Duodenal mucosa (tissue), 2 donors: ENCODE results near the gene MT1G.
"Not testable (repeated sequence)": the region's sequence is repeated elsewhere in the genome, so short reads cannot be mapped to it uniquely, and the experiment has no call there.

Source experiments
- H3K27ac ChIP-seq: one replicate; pipeline ENCODE4 v1.7.0; 2013; ENCODE audit warnings: low read depth, low read length
- H3K27me3 ChIP-seq, 2 donors: one replicate each; pipeline ENCODE4 v1.7.0; 2013; ENCODE audit warnings: low read length in 2 of 2, control low read depth in 1 of 2; ENCODE audit not compliant: insufficient read depth in 2 of 2, control insufficient read depth in 1 of 2
- H3K36me3 ChIP-seq, 2 donors: one replicate each; pipeline ENCODE4 v1.7.0; 2013; ENCODE audit warnings: low read length in 2 of 2, control low read depth in 1 of 2; ENCODE audit not compliant: insufficient read depth in 2 of 2, control insufficient read depth in 1 of 2
- H3K4me1 ChIP-seq, 2 donors: one replicate each; pipeline ENCODE4 v1.7.0; 2013; ENCODE audit warnings: low read length in 2 of 2, control low read depth in 1 of 2; ENCODE audit not compliant: insufficient read depth in 2 of 2, control insufficient read depth in 1 of 2
- H3K4me3 ChIP-seq, 2 donors: one replicate each; pipeline ENCODE4 v1.7.0; 2013; ENCODE audit warnings: low read length in 2 of 2, low read depth in 1 of 2
- H3K9ac ChIP-seq, 2 donors: one replicate each; pipeline ENCODE4 v1.7.0; 2013; ENCODE audit warnings: low read length in 2 of 2, low read depth in 1 of 2
- H3K9me3 ChIP-seq, 2 donors: one replicate each; pipeline ENCODE4 v1.7.0; 2013; ENCODE audit warnings: low read length in 2 of 2, control low read depth in 1 of 2; ENCODE audit not compliant: control insufficient read depth in 1 of 2

The MT1G gene

DNA sequence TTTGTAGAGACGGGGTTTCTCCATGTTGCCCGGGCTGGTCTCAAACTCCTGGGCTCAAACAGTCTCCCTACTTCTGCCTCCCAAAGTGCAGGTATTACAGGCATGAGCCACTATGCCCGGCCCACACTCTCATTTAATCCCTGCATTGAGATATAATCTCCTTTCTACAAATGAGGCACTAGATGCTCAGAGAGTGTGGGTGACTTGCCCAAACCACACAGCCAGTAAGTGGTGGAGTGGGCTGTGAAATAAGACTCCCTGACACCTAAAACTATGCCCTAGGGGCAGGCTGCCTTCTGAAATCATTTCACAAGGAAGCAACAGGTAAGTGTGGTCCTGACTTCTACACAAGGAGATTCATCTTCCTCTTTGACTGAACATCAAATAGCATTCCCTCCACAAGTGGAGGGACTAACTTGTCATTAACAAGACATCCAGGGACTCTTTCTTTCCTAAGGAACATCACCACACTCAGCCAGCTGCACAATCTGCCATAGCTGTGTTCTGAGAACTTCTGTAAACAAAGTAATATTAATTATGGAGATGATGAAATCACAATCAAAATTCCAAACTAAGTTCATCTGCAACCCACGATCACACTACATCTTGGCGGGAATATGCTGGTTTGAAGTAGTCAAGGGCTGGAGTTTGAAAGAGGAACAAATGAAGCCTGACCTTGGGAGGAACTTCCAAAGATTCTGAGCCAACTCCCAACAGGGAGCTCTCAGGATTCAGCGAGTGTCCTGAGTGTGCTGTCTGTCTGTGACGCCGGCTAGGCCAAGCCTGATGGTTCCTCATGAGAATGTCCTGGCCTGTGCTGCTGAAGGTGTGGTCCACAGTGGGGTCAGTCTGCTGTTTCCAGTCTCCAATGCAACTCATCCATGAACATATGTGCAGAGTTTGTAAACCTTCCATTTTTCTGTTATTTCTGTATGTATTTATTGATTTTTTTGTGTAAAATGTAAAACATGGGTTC lies 2.3 kb downstream of the MT1G start:
- Histone ChIP-seq H3K4me3 (peak overlapping the region in 1 of 2 donors; percentile 92), H3K4me1 (peaks cover 13 to 21% of the 10 kb centered on the region in 2 donors), H3K27me3 (peaks cover 0 to 19% of the 10 kb centered on the region in 2 donors)
- H3K9me3 ChIP-seq, H3K36me3 ChIP-seq, H3K27ac ChIP-seq, H3K9ac ChIP-seq: not testable (repeated sequence)

DNA sequence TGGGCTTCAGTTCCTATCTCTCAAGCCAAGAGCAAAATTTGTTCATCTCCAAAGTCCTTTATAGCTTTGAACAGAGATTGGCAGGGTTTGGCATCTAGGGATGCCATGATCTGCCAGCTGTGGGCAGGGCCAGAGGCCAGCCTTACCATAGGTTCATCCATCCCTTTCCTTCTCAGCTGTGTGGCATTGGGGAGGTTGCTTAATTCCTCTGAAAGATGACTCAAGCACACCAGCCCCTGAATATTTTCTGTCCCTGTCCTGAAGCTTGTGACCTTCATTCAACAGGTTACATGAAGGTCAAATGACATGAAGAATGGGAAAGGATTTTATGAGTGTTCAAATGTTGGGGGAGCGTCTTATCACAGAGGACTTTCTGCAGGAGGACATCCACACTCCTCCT lies 3.4 kb downstream of the MT1G start:
- peaks cover 0 to 19% of the 10 kb centered on the region in 2 donors for H3K27me3 ChIP-seq
- peaks cover 6 to 7% of the 10 kb centered on the region in 2 donors for H3K36me3 ChIP-seq

DNA sequence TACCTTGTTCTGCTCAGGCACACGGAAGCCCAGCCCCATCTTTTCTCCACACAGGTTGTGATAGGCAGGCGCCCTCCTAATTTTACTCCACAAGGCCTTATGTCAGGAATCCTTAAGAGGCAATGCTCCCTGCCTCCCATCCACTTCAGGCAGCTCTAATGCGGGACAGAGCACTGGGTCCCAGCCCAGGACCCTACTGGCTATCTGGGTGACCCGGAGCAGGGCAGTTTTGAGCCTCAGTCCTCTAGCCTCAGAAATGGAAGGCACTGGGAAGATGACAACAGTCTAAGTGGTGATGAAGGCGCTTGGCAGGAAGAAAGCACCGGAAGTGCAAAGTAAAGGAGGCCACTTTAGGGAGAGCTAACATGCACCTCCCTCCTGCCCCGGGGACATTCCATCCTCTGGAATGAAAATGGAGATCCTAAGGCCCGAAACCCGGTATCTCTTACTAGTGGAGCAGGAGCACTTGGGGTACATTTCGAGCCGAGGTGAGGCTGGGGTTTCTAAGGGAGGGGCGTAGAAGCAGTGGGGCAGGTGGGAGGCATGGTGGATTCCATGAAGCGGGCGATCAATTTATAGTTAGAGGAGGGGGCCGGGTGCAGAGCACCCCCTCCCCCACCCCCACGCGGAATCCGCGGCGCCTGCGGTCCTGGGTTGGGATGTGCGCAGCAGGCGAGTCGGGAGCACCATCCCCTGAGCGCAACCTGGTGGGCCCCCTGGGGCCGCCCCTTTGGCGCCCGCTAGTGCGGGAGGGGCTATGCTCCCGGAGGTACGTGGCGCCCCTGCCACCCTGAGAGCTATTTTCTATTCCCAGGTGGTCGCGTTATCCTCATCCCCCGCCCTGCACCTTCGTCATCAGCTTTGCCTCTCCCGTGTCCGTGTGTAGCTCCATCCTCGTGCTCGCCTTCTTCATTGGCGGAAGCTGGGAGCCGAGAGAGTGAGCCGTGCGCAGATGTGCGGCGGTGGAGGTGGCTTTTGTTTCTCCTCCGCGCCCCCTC lies 5.2 kb downstream of the MT1G start:
- Histone ChIP-seq H3K9me3 (no peaks in the 10 kb centered on the region), H3K27me3 (peaks cover 0 to 6% of the 10 kb centered on the region in 2 donors), H3K4me1 (peaks cover 11 to 13% of the 10 kb centered on the region in 2 donors), H3K9ac (no peak overlapping the region), H3K4me3 (peak overlapping the region; percentile 34 to 38), H3K27ac (no peak overlapping the region), H3K36me3 (peaks cover 4 to 7% of the 10 kb centered on the region in 2 donors)

More for the DNA sequence above, 3.4 kb downstream of the MT1G start:
- no peak overlapping the region for H3K9ac ChIP-seq
- H3K27ac ChIP-seq, result no peak overlapping the region
- no peak overlapping the region for H3K4me3 ChIP-seq
- peaks cover 14 to 18% of the 10 kb centered on the region in 2 donors for H3K4me1 ChIP-seq
- no peaks in the 10 kb centered on the region for H3K9me3 ChIP-seq

DNA sequence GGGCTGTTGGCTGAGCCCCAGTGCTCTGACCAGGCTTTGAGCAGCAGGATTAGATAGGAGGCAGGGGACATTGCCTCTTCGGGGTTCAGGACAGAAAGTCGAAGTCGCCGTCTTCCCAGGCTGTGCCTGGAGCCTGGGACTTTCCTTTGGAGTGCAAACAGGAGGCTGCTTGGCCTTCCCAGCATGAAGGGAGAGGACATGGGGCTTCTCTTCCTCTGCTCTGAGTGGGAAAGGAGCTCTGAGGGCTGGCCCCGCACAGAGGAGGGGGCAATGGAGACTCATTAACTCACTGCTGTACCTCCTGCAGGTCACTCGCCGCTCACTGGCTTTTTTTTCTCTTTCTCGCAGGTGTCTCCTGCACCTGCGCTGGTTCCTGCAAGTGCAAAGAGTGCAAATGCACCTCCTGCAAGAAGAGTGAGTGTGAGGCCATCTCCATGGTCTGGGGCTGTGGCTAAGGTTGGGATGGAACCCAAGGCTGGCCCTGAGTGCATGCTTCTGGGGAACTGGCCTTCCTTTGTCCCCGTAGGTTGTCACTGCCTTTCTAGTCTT lies 9.5 kb downstream of the MT1G start:
- Histone ChIP-seq H3K4me3 (peak overlapping the region; percentile 88 to 99), H3K27ac (peak overlapping the region; percentile 82), H3K36me3 (peaks cover 0 to 7% of the 10 kb centered on the region in 2 donors), H3K9me3 (no peaks in the 10 kb centered on the region), H3K4me1 (peaks cover 15 to 17% of the 10 kb centered on the region in 2 donors), H3K9ac (peak overlapping the region; percentile 95 to 99), H3K27me3 (no peaks in the 10 kb centered on the region)

DNA sequence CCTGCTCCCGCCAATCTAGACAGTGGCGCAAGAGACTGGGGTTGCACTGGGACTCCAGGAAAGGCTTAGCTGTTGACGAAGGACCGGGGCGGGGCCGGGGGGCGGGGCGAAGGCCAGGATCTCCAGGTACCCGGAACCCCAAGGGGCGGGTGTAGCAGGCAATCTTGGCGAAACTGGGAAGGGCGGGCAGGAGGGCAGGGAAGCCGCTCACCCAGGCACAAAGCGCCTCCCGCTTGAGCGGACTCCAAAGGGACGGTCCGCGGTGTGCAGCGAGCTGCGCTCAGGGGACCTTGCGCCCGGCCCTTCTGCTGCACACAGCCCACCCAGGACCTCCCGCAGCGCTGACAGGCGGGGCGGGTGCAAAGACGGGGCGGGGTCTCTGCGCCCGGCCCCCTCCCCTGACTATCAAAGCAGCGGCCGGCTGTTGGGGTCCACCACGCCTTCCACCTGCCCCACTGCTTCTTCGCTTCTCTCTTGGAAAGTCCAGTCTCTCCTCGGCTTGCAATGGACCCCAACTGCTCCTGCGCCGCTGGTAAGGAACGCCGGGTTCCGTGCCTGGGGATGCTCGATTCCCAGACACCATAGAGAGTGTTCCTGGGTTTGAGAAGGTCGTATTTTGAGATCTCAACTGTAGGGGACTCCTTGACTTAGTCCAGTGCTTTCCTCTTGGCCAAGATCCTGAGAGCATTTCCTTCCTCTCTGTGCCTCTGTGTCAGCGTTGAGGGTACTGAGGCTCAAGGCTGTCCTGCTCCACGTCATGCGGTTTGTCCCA lies 10.1 kb downstream of the MT1G start, which contains the start of gene MT1F:
Gene MT1F, plus strand, starts transcription at position 405 of the 772 bp plus-strand sequence. Its CDS starts 100 bp downstream, at position 505.
- peak within 1 kb of the TSS; percentile 88 to 99 for H3K4me3 ChIP-seq
- peak within 1 kb of the TSS; percentile 95 to 99 for H3K9ac ChIP-seq
- peaks cover 0 to 7% of the 10 kb centered on the region in 2 donors for H3K36me3 ChIP-seq
- peak within 1 kb of the TSS; percentile 82 for H3K27ac ChIP-seq
- H3K4me1 ChIP-seq, result peaks cover 15 to 17% of the 10 kb centered on the region in 2 donors
- H3K9me3 ChIP-seq, result no peaks in the 10 kb centered on the region
- H3K27me3 ChIP-seq, result no peaks in the 10 kb centered on the region

DNA sequence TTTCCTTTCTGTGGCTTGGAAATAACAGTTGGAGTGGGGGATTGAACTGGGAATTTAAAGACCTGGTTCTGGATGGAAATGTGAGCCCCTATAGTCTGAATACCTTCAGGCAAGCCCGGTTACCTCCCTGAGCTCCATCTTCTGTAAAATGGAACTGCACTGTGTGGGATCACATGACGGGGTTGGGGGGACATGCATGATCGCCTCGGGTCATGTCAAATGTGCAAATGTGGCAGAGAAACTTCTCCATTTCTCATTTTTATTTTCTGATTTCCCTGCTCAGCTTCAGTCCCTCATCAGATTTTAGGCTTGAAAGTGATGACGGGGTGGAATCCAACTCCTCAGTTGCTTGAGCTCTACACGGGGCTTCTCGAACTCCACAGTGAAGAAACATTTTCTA lies 14.6 kb downstream of the MT1G start:
- H3K36me3 ChIP-seq, result no peaks in the 10 kb centered on the region
- no peak overlapping the region for H3K4me3 ChIP-seq
- H3K9ac ChIP-seq, result no peak overlapping the region
- no peaks in the 10 kb centered on the region for H3K27me3 ChIP-seq
- H3K4me1 ChIP-seq, result peaks cover 14% of the 10 kb centered on the region in 2 donors
- no peak overlapping the region for H3K27ac ChIP-seq
- H3K9me3 ChIP-seq, result no peaks in the 10 kb centered on the region

DNA sequence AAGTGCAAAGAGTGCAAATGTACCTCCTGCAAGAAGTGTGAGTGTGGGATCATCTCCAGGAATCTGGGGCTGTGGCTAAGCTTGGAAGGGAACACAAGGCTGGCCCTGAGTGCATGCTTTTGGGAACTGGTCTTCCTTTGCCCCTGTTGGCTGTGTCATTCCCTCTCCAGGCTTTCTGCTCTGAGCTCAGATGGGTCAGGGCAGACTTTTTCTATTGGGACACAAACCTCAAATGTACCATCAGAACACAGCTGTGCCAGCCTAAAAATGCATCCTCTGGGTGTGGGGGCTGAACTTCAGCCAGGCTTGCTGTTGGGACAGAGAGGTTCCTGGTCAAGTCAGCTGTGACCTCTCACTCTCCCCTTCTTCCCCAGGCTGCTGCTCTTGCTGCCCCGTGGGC lies 15.3 kb downstream of the MT1G start:
- peaks cover 0 to 2% of the 10 kb centered on the region in 2 donors for H3K27me3 ChIP-seq
- H3K36me3 ChIP-seq, result no peaks in the 10 kb centered on the region
- peaks cover 15 to 18% of the 10 kb centered on the region in 2 donors for H3K4me1 ChIP-seq
- H3K4me3 ChIP-seq, result no peak overlapping the region
- no peak overlapping the region for H3K9ac ChIP-seq
- no peaks in the 10 kb centered on the region for H3K9me3 ChIP-seq
- no peak overlapping the region for H3K27ac ChIP-seq

DNA sequence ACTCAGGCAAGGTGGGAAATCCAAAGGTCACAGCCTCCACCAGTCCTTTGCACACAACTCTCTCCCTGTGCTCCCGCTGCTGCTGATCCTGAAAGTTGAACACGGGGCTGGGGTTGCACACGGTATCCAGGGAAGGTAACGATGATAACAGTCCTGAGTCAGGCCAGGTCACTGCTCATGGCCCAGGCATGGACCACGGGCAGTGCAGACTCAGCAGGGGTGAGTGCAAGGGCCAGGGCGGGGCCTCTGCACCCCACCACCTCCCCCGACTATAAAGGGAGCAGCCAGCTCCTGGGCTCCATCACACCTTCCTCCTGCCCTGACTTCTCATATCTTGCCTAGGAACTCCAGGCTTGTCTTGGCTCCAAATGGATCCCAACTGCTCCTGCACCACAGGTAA lies 16.3 kb downstream of the MT1G start, which contains the start of gene MT1B:
Gene MT1B, plus strand, starts transcription at position 301 of the 400 bp plus-strand sequence. Its CDS starts 68 bp downstream, at position 369.
- Histone ChIP-seq H3K4me3 (no peak within 1 kb of the TSS), H3K27me3 (peaks cover 0 to 5% of the 10 kb centered on the region in 2 donors), H3K4me1 (peaks cover 17 to 21% of the 10 kb centered on the region in 2 donors), H3K9ac (no peak within 1 kb of the TSS), H3K36me3 (no peaks in the 10 kb centered on the region), H3K27ac (no peak within 1 kb of the TSS), H3K9me3 (no peaks in the 10 kb centered on the region)

DNA sequence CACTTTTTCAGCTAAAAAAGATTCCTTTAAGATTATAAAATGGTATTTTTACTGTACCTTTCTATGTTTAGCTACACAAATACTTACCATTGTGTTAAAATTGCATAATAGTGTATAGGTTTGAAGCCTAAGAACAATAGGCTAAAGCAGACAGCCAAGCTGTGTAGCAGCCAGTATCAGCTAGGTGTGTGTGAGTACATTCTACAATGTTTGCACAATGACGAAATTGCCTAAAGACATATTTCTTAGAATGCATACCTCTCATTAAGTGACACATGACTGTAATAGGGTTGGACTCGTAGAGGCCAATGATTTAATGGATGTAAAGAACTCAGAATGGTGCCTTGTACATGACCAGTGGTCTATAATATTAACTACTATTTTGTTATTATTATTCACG lies 18.0 kb downstream of the MT1G start:
- Histone ChIP-seq H3K4me3 (no peak overlapping the region), H3K9ac (no peak overlapping the region)

More for the DNA sequence above, 18.0 kb downstream of the MT1G start:
- no peaks in the 10 kb centered on the region for H3K9me3 ChIP-seq
- H3K36me3 ChIP-seq, result no peaks in the 10 kb centered on the region
- no peak overlapping the region for H3K27ac ChIP-seq
- H3K27me3 ChIP-seq, result peaks cover 0 to 5% of the 10 kb centered on the region in 2 donors
- H3K4me1 ChIP-seq, result peaks cover 17 to 26% of the 10 kb centered on the region in 2 donors
